HG03558 (cell line): ENCODE results near the gene KIF5A.

Source experiments
- ATAC-seq: cut with Tn5 transposase; IDR thresholded peaks from one replicate; pipeline ENCODE4 v1.9.1; 2021; ENCODE audit warnings: moderate number of reproducible peaks; ENCODE audit not compliant: unreplicated experiment; ENCODE audit errors: extremely low read depth

Gene KIF5A

DNA sequence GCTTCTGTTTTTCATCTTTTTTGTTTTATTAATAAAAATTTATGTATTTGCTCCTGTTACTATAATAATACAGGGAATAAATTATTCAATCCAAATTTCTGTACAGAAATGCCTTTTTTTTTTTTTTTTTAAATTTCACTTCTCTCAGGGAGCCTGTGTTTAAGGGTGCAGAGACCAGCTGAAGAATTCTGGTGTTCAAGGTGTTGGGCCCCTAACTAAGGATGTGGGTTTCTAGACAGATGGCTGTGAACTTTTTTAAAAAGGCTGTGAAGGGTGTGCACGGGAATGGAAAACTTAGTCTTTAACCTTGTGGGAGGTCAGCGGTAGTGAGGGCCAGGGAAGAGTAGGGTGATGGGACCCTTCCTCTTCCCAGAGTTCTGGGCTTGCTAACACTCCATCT lies 53.5 kb downstream of the KIF5A start:
- ATAC-seq = no peak

DNA sequence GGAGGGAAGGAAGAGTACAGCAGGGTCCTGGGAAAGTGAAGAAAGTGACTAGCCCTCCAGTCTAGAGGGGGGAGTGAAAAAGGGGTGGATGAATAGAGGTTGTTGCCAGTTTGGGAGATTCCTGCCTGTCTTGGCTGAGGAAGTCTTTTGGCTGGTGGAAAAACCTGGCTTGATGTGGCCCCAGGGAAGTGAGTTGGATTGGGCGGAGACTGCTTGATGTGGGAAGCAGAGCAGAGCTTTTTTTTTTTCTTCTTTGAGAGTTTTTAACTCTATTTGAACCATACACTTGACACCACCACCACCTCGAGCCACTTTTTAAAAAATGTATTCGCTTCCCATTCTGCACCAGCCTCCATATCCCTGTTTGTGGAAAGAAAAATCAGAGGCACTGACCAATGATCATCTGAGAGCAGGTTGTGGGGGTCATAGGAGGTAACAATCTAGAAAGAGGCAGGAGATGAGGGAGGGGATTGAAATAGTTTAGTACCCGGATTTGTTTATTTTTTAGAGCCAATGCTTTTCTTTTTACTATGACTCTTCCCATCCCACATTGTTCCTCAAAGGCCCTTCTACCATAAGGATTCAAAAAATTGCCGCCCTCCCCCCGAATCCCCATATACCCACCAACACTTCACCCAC lies 54.1 kb downstream of the KIF5A start:
- ATAC-seq = no peak

DNA sequence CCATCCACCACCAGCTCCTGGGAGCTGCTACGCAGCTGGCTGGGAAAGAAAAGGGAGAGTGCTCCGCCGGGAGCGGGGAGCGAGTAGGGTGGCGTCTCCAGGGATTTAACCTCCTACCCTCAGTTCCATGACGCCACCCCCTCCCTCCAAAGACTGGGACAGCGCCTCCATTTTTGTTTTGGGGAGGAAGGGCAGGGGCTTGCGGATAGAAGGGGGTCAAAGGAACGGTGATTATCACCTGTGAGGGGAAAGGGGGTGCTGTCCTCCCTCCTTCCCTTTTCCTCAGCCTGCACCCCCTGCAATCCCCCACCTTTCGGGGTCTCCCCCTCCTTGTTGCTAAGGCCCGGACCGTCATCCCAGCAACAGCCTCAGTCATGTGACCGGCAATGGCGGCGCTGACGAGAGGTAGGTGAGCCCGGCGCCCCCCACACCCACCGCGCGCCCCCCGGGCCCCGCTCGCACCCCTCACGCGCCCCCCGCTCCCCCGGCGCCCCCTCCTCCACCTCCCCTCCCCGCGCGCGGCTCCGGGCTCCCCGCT lies 54.7 kb downstream of the KIF5A start, which contains the start of gene DTX3:
DTX3 (plus strand) TSS at position 371 of the 538 bp plus-strand sequence. CDS start 1,694 bp downstream, outside the sequence.
- no peak for ATAC-seq

DNA sequence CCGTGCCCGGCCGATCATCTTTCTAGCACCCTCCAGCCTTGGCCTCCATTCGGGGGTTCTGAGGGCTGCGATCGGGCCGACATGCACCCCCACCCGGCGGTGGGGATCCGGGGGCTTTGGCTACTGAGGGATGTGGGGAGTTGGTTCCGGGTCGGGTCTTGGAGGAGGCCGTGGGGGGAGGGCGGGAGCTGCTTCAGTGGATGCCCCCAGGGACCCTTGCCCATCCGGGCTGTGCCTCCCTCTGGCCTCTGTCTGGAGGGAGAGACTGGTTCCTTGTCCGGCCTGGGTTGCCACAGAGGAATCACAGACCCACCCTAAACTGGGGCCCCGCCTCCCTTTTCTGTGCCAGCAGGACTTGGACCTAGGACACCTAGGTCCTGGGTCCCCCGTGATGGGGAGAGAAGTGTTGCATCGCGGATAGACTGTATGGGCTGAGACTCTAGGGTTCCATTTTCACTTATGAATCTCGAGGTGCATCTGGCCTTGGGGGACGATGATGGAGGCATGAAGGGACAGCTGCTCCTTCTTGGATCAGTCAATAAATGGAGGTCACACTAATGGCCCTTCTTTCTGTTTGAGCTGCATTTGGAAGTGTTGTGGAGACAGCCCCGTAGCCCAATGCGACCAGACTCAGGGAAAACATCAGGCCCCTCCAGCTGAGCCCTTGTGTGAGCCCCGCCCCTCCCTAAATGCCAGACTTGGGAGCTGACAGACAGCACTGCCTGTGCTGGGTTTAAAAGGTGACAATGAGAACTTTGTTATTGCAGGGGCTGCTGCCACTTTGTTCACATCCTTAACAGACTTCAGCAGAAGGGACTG lies 55.4 kb downstream of the KIF5A start:
- no peak for ATAC-seq

DNA sequence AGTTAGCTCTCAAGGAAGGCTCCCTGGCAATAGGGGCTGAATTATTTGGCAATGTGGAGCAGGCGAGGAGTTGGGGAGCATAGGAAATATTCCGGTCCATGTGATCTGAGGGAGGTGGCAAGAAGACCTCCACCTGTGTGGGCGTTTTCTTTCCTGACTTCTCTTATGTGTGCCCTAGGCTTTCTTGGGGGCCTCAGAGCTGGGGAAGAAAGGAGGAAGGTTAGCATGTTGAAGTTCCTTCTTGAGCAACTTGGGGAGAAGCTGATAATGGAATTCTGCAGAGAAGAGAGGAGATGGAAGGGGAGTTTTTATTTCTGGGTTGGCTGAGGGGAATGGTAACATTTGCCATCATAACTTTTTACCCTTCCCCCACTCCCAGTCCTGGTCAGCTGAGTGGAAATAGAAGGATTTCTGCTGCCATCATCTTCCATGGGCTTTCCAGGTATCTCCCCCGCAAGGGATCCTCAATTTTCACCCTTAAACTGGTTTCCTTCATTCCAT lies 56.0 kb downstream of the KIF5A start:
- ATAC-seq = no peak

DNA sequence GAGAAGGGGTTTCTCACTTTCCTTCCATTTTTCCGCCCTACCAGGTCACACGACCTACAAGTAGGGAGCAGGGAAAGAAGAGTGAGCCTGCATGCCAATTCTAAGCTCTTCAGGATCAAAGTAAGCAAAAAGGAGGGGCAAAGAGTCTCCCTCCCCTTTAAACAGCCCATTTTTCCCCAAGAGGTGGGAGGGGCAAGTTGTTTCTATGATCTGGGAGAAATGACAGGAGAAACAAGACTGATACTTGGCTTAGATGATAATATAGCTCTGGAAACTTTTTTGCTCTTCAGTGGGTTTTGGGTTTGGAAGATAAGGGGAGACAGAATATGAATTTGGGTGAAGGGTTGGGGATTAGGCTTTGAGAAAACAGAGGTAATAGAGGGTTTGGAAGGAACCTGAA lies 56.6 kb downstream of the KIF5A start:
- no peak for ATAC-seq

DNA sequence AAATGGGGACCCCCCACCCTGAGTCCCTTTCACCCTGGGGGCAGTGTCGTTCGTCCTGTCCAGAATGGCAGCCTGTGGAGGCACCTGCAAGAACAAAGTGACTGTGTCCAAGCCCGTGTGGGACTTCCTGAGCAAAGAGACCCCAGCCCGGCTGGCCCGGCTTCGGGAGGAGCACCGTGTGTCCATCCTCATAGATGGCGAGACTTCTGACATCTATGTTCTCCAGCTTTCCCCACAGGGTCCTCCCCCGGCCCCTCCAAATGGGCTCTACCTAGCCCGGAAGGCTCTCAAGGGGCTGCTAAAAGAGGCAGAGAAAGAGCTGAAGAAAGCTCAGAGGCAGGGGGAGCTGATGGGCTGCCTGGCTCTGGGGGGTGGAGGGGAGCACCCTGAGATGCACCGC lies 57.0 kb downstream of the KIF5A start:
- ATAC-seq = no peak

DNA sequence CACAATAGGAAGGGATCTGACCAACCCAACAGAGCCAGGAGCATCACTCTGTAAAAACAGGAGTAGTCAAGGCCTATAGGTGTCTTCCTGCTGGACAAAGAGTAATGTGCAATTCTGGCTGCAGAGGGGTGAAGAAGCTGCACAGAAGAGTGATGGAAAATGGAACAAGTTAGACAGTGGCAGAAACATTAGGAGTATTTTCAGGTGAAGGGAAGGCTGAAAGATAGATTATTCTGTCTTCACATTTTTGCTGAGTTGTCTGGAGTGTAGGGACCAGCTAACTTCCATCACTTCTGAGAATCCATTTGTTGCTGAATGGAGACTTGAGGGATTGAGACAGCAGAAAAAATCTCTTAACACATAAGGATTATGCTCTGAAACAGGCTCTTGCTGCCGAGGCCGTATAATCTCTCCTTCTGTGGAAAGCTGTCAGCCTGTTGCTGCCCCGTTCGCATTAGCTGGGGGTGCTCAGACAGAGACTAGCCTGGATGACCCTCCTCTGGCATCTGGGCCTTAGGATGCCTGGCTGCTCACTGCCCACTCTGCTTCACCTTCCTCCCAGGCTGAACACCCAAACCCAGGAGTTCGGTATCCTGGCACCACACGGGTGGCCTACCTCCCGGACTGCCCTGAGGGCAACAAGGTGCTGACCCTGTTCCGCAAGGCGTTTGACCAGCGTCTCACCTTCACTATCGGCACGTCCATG lies 58.3 kb downstream of the KIF5A start:
- ATAC-seq = no peak

DNA sequence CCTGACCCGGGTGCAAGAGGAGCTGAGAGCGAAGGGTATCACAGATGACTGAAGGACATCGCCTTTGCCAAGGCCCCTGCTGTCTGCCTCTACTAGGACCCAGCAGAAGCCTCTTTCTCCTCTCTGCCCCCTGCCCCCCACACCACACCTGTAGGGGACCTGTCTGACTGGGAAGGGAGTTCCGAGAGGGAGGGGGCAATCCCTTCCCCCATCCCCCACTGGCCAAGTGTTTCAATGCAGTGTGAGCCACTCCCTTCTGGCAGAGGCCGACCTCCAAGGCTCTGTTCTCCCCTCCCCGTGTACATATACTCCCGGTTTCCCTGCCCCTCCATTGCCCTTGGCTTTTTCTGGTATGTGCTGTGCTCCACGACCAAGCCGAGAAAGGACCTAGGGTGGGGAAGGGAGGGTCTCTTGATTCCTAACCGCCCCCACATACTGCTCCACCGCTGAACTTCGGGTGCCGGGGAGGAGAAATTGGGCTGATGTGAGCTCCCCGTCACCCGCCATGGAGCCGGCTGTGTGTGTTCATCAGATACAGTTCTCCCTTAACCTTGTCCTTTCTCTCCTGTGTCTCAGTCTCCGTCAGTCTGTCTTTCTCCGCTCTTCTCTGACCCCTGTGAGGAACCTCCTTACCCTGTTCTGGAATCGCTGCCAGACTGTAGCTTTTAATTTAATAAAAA lies 59.4 kb downstream of the KIF5A start:
- no peak for ATAC-seq

DNA sequence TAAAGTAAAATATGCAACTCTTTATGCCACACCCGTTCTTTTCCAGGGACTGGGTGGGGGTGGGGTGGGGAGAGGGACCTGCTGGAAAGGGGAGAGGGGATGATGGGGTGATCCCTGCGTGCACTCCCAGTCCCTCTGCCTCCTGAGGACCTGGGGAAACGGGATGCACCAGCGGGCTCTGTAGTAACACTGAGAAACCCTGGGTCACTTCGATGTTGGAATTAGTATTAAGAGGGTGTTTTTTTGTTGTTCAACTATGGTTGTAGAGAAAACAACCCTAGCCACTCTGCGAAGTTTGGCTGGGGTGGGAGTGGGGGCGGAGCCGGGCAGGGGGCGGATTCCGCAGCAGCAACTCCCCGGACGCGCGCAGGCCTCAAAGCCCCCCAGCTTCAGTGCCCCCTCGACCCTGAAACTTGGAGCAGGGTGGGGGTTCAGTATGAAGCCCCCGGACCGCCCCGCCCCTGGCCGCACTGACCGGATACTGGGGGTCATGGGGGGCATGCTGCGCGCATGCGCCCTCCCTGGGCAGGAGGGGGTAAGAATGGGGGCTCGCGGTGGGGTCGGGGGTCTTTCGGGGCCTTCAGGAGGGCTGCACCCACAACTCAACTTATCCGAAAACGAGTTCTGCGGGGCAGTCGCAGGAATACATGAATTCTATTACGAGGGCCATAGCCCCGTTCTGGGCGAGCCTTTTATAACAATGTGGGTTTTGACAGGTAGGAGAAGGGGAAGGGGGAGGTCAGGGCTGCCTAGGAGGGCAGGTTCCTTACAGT lies 60.1 kb downstream of the KIF5A start:
- ATAC-seq = no peak

DNA sequence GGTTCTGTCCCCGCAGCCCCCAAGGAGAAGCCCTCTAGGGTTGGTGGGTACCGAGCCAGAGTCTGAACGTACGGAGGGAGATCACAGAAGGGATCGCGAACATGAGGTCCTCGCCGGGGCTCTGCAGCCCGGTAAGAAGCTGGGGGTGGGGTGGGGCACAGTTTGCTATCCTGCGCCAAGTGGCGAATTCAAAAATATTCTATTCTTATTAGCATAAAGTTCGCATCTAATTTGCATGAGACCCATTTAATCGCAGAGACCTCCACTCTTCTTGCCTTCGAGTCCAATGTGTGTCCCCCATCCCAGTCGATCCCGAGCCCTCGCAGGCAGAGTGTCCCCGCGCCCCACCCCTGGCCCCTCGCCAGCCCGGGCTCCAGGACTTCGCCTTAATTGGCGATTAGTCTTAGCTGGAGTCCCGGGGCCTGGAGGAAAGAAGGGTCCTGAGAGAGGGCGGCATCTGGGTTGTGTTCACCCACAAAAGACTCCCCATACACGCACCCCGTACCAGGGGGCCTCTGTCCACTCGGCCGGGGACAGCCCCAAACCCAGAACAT lies 60.8 kb downstream of the KIF5A start:
- no peak for ATAC-seq

DNA sequence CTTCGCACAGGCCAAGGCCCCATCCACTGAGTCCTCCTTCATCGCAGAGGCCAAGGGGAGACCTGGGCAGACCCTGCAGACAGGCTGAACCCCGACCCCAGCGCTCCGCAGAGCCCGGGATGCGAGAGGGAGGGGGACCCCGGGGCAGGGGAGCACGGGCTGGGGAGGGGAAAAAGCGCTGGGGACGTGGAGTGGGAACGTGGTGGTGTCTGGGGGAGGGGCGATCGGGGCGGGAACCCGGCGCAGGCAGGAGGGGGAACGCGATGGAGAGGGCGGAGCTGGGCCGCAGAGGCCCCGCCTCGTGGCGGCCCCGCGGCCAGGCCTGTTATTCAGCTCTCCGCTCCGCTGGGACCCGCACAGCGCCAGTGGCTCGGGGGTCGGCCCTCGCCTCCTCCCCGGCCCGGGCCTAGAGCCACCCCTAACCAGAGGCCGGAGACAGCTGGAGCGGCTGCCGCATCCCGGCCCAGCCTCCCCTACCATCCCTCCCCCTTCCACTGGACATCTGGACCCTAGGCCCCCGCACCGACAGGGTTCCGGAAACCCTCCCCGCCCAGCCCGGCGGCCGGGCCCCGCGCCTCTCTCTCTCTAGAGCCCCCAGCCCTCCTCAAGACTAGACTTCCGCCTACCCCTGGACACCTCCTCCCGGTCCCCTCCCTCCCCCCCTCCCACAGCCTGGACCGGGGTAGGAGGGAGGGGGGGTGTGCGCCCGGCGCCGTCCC lies 61.4 kb downstream of the KIF5A start, which contains the start of gene ARHGEF25:
ARHGEF25 (plus strand) TSS at position 328 of the 719 bp plus-strand sequence. CDS start 460 bp downstream, outside the sequence.
- ATAC-seq = no peak

DNA sequence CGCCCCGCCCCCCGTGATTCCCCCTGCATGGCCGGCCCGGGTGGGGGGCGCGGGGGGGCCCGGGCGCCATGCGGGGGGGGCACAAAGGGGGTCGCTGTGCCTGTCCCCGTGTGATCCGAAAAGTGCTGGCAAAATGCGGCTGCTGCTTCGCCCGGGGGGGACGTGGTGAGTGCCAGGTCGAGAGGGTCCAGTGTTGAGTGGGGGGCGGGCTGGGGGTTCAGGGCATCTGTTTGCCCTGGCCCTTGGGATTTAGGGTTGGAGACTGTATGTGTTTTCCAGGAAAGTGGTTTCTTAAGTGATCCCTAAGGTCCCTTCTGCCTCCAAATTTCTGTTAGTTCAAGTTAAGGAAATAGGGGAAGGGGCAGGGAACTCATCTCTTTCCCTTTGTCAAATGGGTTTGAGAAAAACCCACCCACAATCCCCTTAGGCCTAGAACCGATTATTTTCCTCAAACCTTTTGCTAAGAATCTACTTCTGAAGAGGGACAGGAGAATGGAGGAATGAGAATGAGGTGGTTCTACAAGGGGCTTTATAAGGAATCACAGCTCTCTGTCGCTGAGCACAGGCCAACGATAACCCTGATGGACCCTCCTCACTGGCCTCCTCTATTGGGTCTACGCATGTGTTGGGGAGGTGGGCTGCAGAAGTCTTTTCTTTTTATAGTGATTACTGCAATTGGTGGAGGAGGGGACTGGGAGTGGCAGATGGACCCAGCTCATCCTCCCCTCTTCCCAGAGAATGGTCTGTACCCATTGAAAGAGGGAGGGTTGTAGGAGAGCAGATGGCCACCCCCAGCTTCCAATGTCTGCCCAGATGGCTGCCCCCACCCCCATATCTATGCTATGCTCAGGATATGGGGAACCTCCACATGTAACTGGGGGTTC lies 62.2 kb downstream of the KIF5A start:
- no peak for ATAC-seq

DNA sequence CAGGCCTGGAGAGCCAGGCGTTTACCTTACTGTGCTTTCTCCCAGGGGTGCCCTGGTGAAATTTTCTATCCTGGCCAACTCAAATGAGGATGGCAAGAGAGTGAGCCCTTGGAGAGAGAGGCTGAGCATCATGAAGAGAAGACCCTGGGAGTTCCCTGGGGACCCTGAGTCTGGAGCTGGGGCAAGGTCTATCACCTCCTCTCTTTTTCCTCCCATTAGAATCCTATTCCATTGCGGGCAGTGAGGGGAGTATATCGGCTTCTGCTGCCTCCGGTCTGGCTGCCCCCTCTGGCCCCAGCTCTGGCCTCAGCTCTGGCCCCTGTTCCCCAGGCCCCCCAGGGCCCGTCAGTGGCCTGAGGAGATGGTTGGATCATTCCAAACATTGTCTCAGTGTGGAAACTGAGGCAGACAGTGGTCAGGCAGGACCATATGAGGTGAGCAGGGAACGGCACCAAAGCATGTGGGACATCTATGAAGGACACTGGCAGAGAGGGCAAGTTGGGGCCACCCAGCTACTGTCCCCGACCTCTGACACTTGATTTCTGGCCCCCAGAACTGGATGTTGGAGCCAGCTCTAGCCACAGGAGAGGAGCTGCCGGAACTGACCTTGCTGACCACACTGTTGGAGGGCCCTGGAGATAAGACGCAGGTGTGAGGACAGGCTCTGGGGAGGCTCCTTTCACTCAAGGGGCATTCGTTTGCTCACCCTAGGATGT lies 63.0 kb downstream of the KIF5A start:
- ATAC-seq = no peak

DNA sequence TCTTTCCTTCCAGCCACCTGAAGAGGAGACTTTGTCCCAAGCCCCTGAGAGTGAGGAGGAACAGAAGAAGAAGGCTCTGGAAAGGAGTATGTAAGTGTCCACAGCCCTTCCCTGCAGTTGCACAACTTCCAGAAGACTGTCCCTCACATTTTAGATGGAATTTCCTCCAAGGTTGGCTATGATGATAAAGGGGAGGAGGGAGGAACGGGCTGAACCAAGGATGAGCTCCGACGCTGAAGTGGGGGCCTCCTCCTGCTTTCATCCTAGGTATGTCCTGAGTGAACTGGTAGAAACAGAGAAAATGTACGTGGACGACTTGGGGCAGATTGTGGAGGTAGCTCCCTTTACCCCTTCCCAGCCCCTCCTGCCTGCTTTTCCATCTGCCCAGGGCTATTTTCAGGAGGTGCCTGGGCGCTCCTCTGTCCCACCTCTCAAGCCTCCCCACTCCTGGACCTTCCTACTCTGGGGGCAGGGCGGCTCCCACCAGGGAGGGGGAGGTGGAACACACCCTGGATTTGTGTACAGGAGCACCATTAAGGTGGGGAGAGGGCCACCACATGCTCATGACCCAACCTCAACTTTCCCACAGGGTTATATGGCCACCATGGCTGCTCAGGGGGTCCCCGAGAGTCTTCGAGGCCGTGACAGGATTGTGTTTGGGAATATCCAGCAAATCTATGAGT lies 63.7 kb downstream of the KIF5A start:
- no peak for ATAC-seq
